ENCODE measurements around the gene DMRTB1. TPM values are rescaled to one million over a fixed set of nuclear protein-coding genes. Genes with fewer than 3 reads are reported as not detected.

Gene DMRTB1
- not detected for total RNA-seq

GRCh38 chr1:53459321-53460175 lies at the start of gene DMRTB1:
TSS of gene DMRTB1 (plus strand) at chr1:53459399. CDS start at chr1:53459454, 55 bp downstream.
- TF ChIP-seq CTCF (IDR thresholded peaks at IDR 0.05; ENCODE audit: low read depth) = no peak

GRCh38 chr1:53409695-53410094 lies 49.5 kb upstream of the DMRTB1 start:
- TF ChIP-seq CTCF (IDR thresholded peaks at IDR 0.05; ENCODE audit: low read depth) = no peak

- no peak for TF ChIP-seq CTCF (IDR thresholded peaks at IDR 0.05; ENCODE audit: low read depth)
These were observed 49.1 kb upstream of the DMRTB1 start for GRCh38 chr1:53410100-53410541.

- no peak for TF ChIP-seq CTCF (IDR thresholded peaks at IDR 0.05; ENCODE audit: low read depth)
These were observed 48.5 kb upstream of the DMRTB1 start for GRCh38 chr1:53410701-53411100.

- TF ChIP-seq CTCF (IDR thresholded peaks at IDR 0.05; ENCODE audit: low read depth) = no peak
These were observed 47.6 kb upstream of the DMRTB1 start for GRCh38 chr1:53411541-53412152.

GRCh38 chr1:53412285-53413174 lies 46.7 kb upstream of the DMRTB1 start:
- TF ChIP-seq CTCF (IDR thresholded peaks at IDR 0.05; ENCODE audit: low read depth) = no peak

Measured in subcutaneous adipose tissue (tissue), 4 donors.